CD4-positive, alpha-beta T cell treated with Interleukin-4 for 4 hours (primary cell): ENCODE results near the gene RHBDD2.
"Not testable (repeated sequence)": the region's sequence is repeated elsewhere in the genome, so short reads cannot be mapped to it uniquely, and the experiment has no call there.

Experiments
- DNase-seq: peaks from one replicate; pipeline ENCODE4 v3.0.0-alpha.2; 2020

RHBDD2 gene

GRCh38 chr7:75866489-75867389 lies 12.1 kb upstream of the RHBDD2 start:
- peak; percentile 50 for DNase-seq

- no peak for DNase-seq
Observed at GRCh38 chr7:75867390-75867717, 11.5 kb upstream of the RHBDD2 start.

GRCh38 chr7:75868153-75868552 lies 10.7 kb upstream of the RHBDD2 start:
- no peak for DNase-seq

- no peak for DNase-seq
Observed at GRCh38 chr7:75869776-75870379, 9.0 kb upstream of the RHBDD2 start.

GRCh38 chr7:75870557-75871161 lies 8.2 kb upstream of the RHBDD2 start:
- DNase-seq, result no peak

- DNase-seq, result no peak
Observed at GRCh38 chr7:75872073-75872782, 6.6 kb upstream of the RHBDD2 start.

- DNase-seq, result not testable (repeated sequence)
Observed at GRCh38 chr7:75874180-75874579, 4.7 kb upstream of the RHBDD2 start.

- DNase-seq, result no peak
Observed at GRCh38 chr7:75875113-75876080, 3.4 kb upstream of the RHBDD2 start.

- DNase-seq, result no peak
Observed at GRCh38 chr7:75876126-75876881, 2.5 kb upstream of the RHBDD2 start.

GRCh38 chr7:75878312-75878768 lies 494 bp upstream of the RHBDD2 start:
- DNase-seq, result no peak

- DNase-seq, result peak; percentile 66
Observed at GRCh38 chr7:75879771-75880184, 944 bp downstream of the RHBDD2 start.

GRCh38 chr7:75880242-75880641 lies 1.4 kb downstream of the RHBDD2 start:
- DNase-seq, result no peak

GRCh38 chr7:75881436-75882095 lies 2.7 kb downstream of the RHBDD2 start:
- DNase-seq, result no peak

- not testable (repeated sequence) for DNase-seq
Observed at GRCh38 chr7:75883265-75883824, 4.5 kb downstream of the RHBDD2 start.

GRCh38 chr7:75884476-75884875 lies 5.6 kb downstream of the RHBDD2 start:
- DNase-seq, result no peak

- DNase-seq, result no peak
Observed at GRCh38 chr7:75885036-75885435, 6.2 kb downstream of the RHBDD2 start.

GRCh38 chr7:75887669-75888369 lies 9.0 kb downstream of the RHBDD2 start:
- no peak for DNase-seq

- no peak for DNase-seq
Observed at GRCh38 chr7:75888464-75889222, 9.8 kb downstream of the RHBDD2 start.
